MM.1S (cell line): ENCODE results near the gene MKNK1.

ENCODE experiments used
- DNase-seq: peaks from one replicate; pipeline ENCODE4 v3.0.0-alpha.2; 2015
- H2AFZ ChIP-seq: fragments of 300-600 bp; sonication (generic); 2 replicates; pipeline ENCODE4 v1.6.0; 2016; ENCODE audit warnings: antibody characterized with exemption, low read length
- H3F3A ChIP-seq: fragments of 300-600 bp; sonication (generic); 2 replicates; pipeline ENCODE4 v1.6.1; 2016; ENCODE audit warnings: mild to moderate bottlenecking, antibody characterized with exemption, low read length, moderate library complexity, mixed read lengths; ENCODE audit not compliant: insufficient read depth
- H3K27ac ChIP-seq: fragments of 300-600 bp; sonication (generic); 2 replicates; pipeline ENCODE4 v1.5.1; 2016; ENCODE audit warnings: mild to moderate bottlenecking, low read length
- H3K27me3 ChIP-seq: fragments of 300-600 bp; sonication (generic); replicated peaks from 2 replicates; pipeline ENCODE4 v1.6.0; 2016; ENCODE audit warnings: low read length; ENCODE audit not compliant: insufficient read depth
- H3K36me3 ChIP-seq: fragments of 300-600 bp; sonication (generic); replicated peaks from 2 replicates; pipeline ENCODE4 v1.6.1; 2016; ENCODE audit warnings: mild to moderate bottlenecking, low read length, mixed read lengths; ENCODE audit not compliant: insufficient read depth
- H3K4me1 ChIP-seq: fragments of 300-600 bp; sonication (generic); 2 replicates; pipeline ENCODE4 v1.6.1; 2016; ENCODE audit warnings: low read length, mixed read lengths
- H3K4me2 ChIP-seq: fragments of 300-600 bp; sonication (generic); 2 replicates; pipeline ENCODE4 v1.6.0; 2016; ENCODE audit warnings: low read depth, low read length
- H3K4me3 ChIP-seq: fragments of 300-600 bp; sonication (generic); 2 replicates; pipeline ENCODE4 v1.5.1; 2016; ENCODE audit warnings: low read length, mixed read lengths
- H3K79me2 ChIP-seq: fragments of 300-600 bp; sonication (generic); 2 replicates; pipeline ENCODE4 v1.6.1; 2016; ENCODE audit warnings: mixed run types, low read length, mixed read lengths
- H3K9ac ChIP-seq: fragments of 300-600 bp; sonication (generic); 2 replicates; pipeline ENCODE4 v1.6.1; 2016; ENCODE audit warnings: low read length, mixed read lengths
- H3K9me2 ChIP-seq: fragments of 300-600 bp; sonication (generic); replicated peaks from 2 replicates; pipeline ENCODE4 v1.6.1; 2016; ENCODE audit warnings: mild to moderate bottlenecking, low read length, mixed read lengths; ENCODE audit not compliant: insufficient read depth
- H3K9me3 ChIP-seq: fragments of 300-600 bp; sonication (generic); replicated peaks from 2 replicates; pipeline ENCODE4 v1.6.1; 2016; ENCODE audit warnings: mild to moderate bottlenecking, low read length, mixed read lengths; ENCODE audit not compliant: insufficient read depth
- H4K20me1 ChIP-seq: fragments of 300-600 bp; sonication (generic); 2 replicates; pipeline ENCODE4 v1.6.1; 2016; ENCODE audit warnings: mild to moderate bottlenecking, low read length, moderate library complexity, mixed read lengths; ENCODE audit not compliant: insufficient read depth
- CTCF ChIP-seq: fragments of 300-600 bp; sonication (generic); IDR thresholded peaks from 2 replicates; pipeline ENCODE4 v1.5.1; 2016; ENCODE audit warnings: antibody characterized with exemption, low read length, mixed read lengths
- EZH2 ChIP-seq: fragments of 300-600 bp; sonication (generic); optimal IDR thresholded peaks from 2 replicates; pipeline ENCODE3; 2017; ENCODE audit warnings: low read depth, mild to moderate bottlenecking, antibody characterized with exemption, low read length, mixed read lengths
- EZH2phosphoT487 ChIP-seq: fragments of 300-600 bp; sonication (generic); IDR thresholded peaks from 2 replicates; pipeline ENCODE4 v1.6.1; 2018; ENCODE audit warnings: antibody characterized with exemption, low read length

The MKNK1 gene

DNA sequence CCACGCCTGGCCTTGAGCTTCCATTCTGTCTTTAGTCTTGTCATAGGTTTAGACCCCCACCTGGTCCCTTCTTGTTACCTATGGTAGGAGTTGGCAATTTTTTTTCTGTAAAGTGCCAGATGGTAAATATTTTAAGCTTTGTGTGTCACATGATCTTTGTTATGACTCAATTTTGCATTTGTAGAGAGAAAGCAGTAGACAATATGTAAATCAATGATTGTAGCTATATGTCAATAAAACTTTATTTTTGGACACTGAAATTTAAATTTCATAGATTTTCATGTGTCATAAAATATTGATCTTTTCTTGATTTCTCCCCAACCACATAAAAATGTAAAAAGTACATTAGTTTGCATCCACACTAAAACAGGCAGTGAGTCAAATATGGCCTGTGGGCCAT is 8.0 kb downstream of the MKNK1 start:
- Histone ChIP-seq H3K79me2 (no peaks in the 10 kb centered on the region), H3K4me3 (no peak overlapping the region), H3K4me2 (no peak overlapping the region), H3K27me3 (no peaks in the 10 kb centered on the region), H3K36me3 (no peaks in the 10 kb centered on the region), H4K20me1 (no peaks in the 10 kb centered on the region), H3K4me1 (peaks cover 9% of the 10 kb centered on the region), H3K9ac (no peak overlapping the region), H3K9me3 (no peaks in the 10 kb centered on the region), H2AFZ (no peak overlapping the region), H3F3A (no peaks in the 10 kb centered on the region), H3K27ac (no peak overlapping the region), H3K9me2 (no peaks in the 10 kb centered on the region)
- TF ChIP-seq EZH2 = no peak
- no peak for TF ChIP-seq EZH2phosphoT487
- TF ChIP-seq CTCF = no peak
- no peak for DNase-seq

DNA sequence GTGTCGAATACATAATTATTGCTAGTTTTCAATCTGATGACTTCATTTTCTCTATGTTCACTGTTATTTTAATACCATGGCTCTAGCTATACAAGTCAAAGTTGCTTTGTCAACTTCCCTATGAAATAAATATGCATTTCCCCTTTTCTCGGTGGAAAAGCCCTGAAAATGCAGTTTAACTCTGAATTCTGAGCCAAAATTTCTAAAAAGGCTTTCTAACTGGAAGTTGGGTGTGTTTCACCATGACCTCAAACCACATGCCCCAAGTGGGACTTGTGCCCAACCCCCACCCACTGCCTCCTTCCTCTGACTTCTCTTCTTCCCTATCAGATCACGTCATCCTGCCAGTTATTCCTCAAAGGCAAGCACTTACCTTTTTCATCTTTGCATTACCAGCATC is 8.9 kb downstream of the MKNK1 start:
- Histone ChIP-seq H3K4me2 (no peak overlapping the region), H3K36me3 (no peaks in the 10 kb centered on the region), H4K20me1 (no peaks in the 10 kb centered on the region), H3K4me3 (no peak overlapping the region), H3K4me1 (peaks cover 9% of the 10 kb centered on the region), H2AFZ (no peak overlapping the region), H3F3A (no peaks in the 10 kb centered on the region), H3K9me3 (no peaks in the 10 kb centered on the region), H3K9me2 (no peaks in the 10 kb centered on the region), H3K9ac (no peak overlapping the region), H3K27me3 (no peaks in the 10 kb centered on the region), H3K79me2 (no peaks in the 10 kb centered on the region), H3K27ac (no peak overlapping the region)
- TF ChIP-seq EZH2phosphoT487 = no peak
- TF ChIP-seq EZH2 = no peak
- no peak for TF ChIP-seq CTCF
- no peak for DNase-seq

DNA sequence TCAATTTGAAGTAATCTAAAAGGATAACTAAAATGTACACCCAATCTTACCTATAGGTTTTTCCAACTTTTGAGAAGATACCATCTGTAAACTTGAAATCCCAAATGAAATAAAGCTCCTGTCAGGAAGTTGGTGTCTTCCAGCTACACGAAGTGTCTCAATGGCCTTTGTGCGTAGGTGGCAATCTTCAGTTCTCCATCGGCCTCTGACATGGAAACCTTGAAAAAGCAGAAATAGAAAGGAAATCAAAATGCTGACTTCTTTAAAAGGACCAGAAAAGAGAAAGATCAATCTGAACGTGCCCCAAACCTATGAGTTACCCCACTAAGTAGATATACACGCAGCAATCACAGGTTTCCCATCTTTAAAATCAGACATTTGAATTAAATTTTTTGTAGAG is 10.0 kb downstream of the MKNK1 start:
- H3K27ac ChIP-seq = no peak overlapping the region
- H3K27me3 ChIP-seq = no peaks in the 10 kb centered on the region
- no peak overlapping the region for H2AFZ ChIP-seq
- H3K79me2 ChIP-seq = no peaks in the 10 kb centered on the region
- H3K9ac ChIP-seq = no peak overlapping the region
- no peaks in the 10 kb centered on the region for H3F3A ChIP-seq
- H3K4me1 ChIP-seq = peaks cover 9% of the 10 kb centered on the region
- no peaks in the 10 kb centered on the region for H3K9me2 ChIP-seq
- H3K4me2 ChIP-seq = no peak overlapping the region
- TF ChIP-seq CTCF (no peak), EZH2 (no peak), EZH2phosphoT487 (no peak)
- DNase-seq = no peak
- no peaks in the 10 kb centered on the region for H4K20me1 ChIP-seq
- no peaks in the 10 kb centered on the region for H3K9me3 ChIP-seq
- H3K4me3 ChIP-seq = no peak overlapping the region
- no peaks in the 10 kb centered on the region for H3K36me3 ChIP-seq
